H9 (cell line): ENCODE measurements around the gene TBC1D10B. TPM values are rescaled to one million over a fixed set of nuclear protein-coding genes. Genes with fewer than 3 reads are reported as not detected.
A peak's percentile ranks its signal among the peaks of the same experiment; 100 is the strongest.

Experiments used
- DNase-seq: peaks from one replicate; pipeline ENCODE4 v3.0.0-alpha.2; 2017
- H2AFZ ChIP-seq: one replicate; pipeline ENCODE4 v1.6.1; 2013; ENCODE audit warnings: mild to moderate bottlenecking, low read length, control low read depth, moderate library complexity
- H2AK5ac ChIP-seq: 2 replicates; pipeline ENCODE4 v1.6.1; 2013; ENCODE audit warnings: low read length, control low read depth, mixed read lengths; ENCODE audit not compliant: insufficient read length
- H2BK120ac ChIP-seq: one replicate; pipeline ENCODE4 v1.6.1; 2013; ENCODE audit warnings: low read depth, mild to moderate bottlenecking, low read length, control low read depth, inconsistent platforms; ENCODE audit not compliant: poor library complexity, severe bottlenecking
- H2BK12ac ChIP-seq: 2 replicates; pipeline ENCODE4 v1.6.1; 2013; ENCODE audit warnings: low read length, control low read depth, mixed read lengths, low read depth; ENCODE audit not compliant: insufficient read length
- H2BK15ac ChIP-seq: 2 replicates; pipeline ENCODE4 v1.6.1; 2013; ENCODE audit warnings: low read depth, low read length, control low read depth
- H2BK20ac ChIP-seq: one replicate; pipeline ENCODE4 v1.6.1; 2013; ENCODE audit warnings: low read depth, mild to moderate bottlenecking, low read length, control low read depth, inconsistent platforms; ENCODE audit not compliant: poor library complexity, severe bottlenecking
- H2BK5ac ChIP-seq: 2 replicates; pipeline ENCODE4 v1.6.1; 2013; ENCODE audit warnings: low read length, control low read depth, mixed read lengths; ENCODE audit not compliant: insufficient read length
- H3K14ac ChIP-seq: 2 replicates; pipeline ENCODE4 v1.6.1; 2013; ENCODE audit warnings: low read length, control low read depth; ENCODE audit not compliant: insufficient read depth
- H3K18ac ChIP-seq: 2 replicates; pipeline ENCODE4 v1.6.1; 2013; ENCODE audit warnings: low read depth, mild to moderate bottlenecking, mixed read lengths, low read length, control low read depth; ENCODE audit not compliant: insufficient read length
- H3K23ac ChIP-seq: 2 replicates; pipeline ENCODE4 v1.6.1; 2013; ENCODE audit warnings: low read length, control low read depth, mixed read lengths, low read depth; ENCODE audit not compliant: insufficient read length
- H3K23me2 ChIP-seq: 2 replicates; pipeline ENCODE4 v1.6.1; 2013; ENCODE audit warnings: low read depth, mild to moderate bottlenecking, mixed read lengths, low read length, control low read depth; ENCODE audit not compliant: insufficient read length, poor library complexity, severe bottlenecking
- H3K27ac ChIP-seq: 2 replicates; pipeline ENCODE4 v1.5.1; 2013; ENCODE audit warnings: low read length, control low read depth, mixed read lengths, low read depth; ENCODE audit not compliant: insufficient read length
- H3K27me3 ChIP-seq: 2 replicates; pipeline ENCODE4 v1.6.1; 2013; ENCODE audit warnings: low read length, control low read depth, inconsistent platforms; ENCODE audit not compliant: insufficient read depth
- H3K4ac ChIP-seq: 2 replicates; pipeline ENCODE4 v1.6.1; 2013; ENCODE audit warnings: low read depth, mild to moderate bottlenecking, control low read depth, inconsistent platforms, low read length, moderate library complexity
- H3K4me1 ChIP-seq: 2 replicates; pipeline ENCODE4 v1.6.1; 2013; ENCODE audit warnings: low read length, control low read depth, inconsistent platforms; ENCODE audit not compliant: insufficient read depth
- H3K4me2 ChIP-seq: 2 replicates; pipeline ENCODE4 v1.6.1; 2013; ENCODE audit warnings: low read length, control low read depth, mixed read lengths; ENCODE audit not compliant: insufficient read length, insufficient read depth
- H3K56ac ChIP-seq: 2 replicates; pipeline ENCODE4 v1.6.1; 2013; ENCODE audit warnings: low read depth, mild to moderate bottlenecking, mixed read lengths, low read length, control low read depth; ENCODE audit not compliant: insufficient read length
- H3K79me1 ChIP-seq: 2 replicates; pipeline ENCODE4 v1.6.1; 2013; ENCODE audit warnings: low read depth, mild to moderate bottlenecking, moderate library complexity, low read length, control low read depth, inconsistent platforms; ENCODE audit not compliant: insufficient read depth, poor library complexity, severe bottlenecking
- H3K79me2 ChIP-seq: 2 replicates; pipeline ENCODE4 v1.6.1; 2013; ENCODE audit warnings: low read length, control low read depth, inconsistent platforms; ENCODE audit not compliant: insufficient read depth
- H3K9ac ChIP-seq: 2 replicates; pipeline ENCODE4 v1.6.1; 2013; ENCODE audit warnings: low read length, control low read depth, mixed read lengths; ENCODE audit not compliant: insufficient read length; ENCODE audit errors: extremely low read depth
- H3K9me3 ChIP-seq: one replicate; pipeline ENCODE4 v1.6.1; 2013; ENCODE audit warnings: low read depth, low read length, inconsistent platforms; ENCODE audit not compliant: control insufficient read depth
- H3T11ph ChIP-seq: one replicate; pipeline ENCODE4 v1.6.1; 2013; ENCODE audit warnings: mild to moderate bottlenecking, low read length, control low read depth, inconsistent platforms
- H4K20me1 ChIP-seq: one replicate; pipeline ENCODE4 v1.6.1; 2013; ENCODE audit not compliant: control insufficient read depth, insufficient read length, insufficient read depth
- H4K5ac ChIP-seq: 2 replicates; pipeline ENCODE4 v1.6.1; 2013; ENCODE audit warnings: low read depth, mild to moderate bottlenecking, mixed read lengths, low read length, control low read depth; ENCODE audit not compliant: insufficient read length
- H4K8ac ChIP-seq: replicated peaks from 2 replicates; pipeline ENCODE4 v1.6.1; 2013; ENCODE audit warnings: low read length, control low read depth, mixed read lengths, low read depth; ENCODE audit not compliant: insufficient read length
- H4K91ac ChIP-seq: 2 replicates; pipeline ENCODE4 v1.6.1; 2013; ENCODE audit warnings: low read depth, mild to moderate bottlenecking, moderate library complexity, mixed read lengths, low read length, control low read depth; ENCODE audit not compliant: insufficient read length
- H3K27ac Mint-ChIP-seq, 3 experiments: 2 replicates in 2 of 3; 3 replicates in 1 of 3; pipeline ENCODE4 v1.8.0; 2020 to 2021; ENCODE audit warnings: mixed read lengths in 3 of 3, mild to moderate bottlenecking in 1 of 3, moderate library complexity in 1 of 3
- H3K27me3 Mint-ChIP-seq: 2 replicates; pipeline ENCODE4 v1.8.0; 2021; ENCODE audit warnings: low read depth, mild to moderate bottlenecking, moderate library complexity, mixed read lengths
- H3K36me3 Mint-ChIP-seq, 3 experiments: 2 replicates in 2 of 3; 3 replicates in 1 of 3; pipeline ENCODE4 v1.8.0; 2020 to 2021; ENCODE audit warnings: low read depth in 3 of 3, mixed read lengths in 3 of 3; ENCODE audit not compliant: insufficient read depth in 1 of 3
- H3K4me1 Mint-ChIP-seq, 2 experiments: 2 replicates each; pipeline ENCODE4 v1.8.0; 2020; ENCODE audit warnings: mixed read lengths in 2 of 2
- H3K4me3 Mint-ChIP-seq, 2 experiments: 2 replicates in 1 of 2; 3 replicates in 1 of 2; pipeline ENCODE4 v1.8.0; 2020 to 2021; ENCODE audit warnings: mild to moderate bottlenecking in 2 of 2, mixed read lengths in 2 of 2, moderate library complexity in 1 of 2
- H3K9me3 Mint-ChIP-seq, 2 experiments: 2 replicates in 1 of 2; 3 replicates in 1 of 2; pipeline ENCODE4 v1.8.0; 2020; ENCODE audit warnings: mild to moderate bottlenecking in 2 of 2, mixed read lengths in 2 of 2, moderate library complexity in 1 of 2
- WGBS: extraction: QIAGEN DNeasy Blood & Tissue Kit; methylation state at CpG from one replicate; pipeline ENCODE4 v1.1.7; 2013; ENCODE audit warnings: missing lambda C conversion rate, low lambda C conversion rate, mixed read lengths; ENCODE audit not compliant: insufficient read length; ENCODE audit errors: extremely low coverage; 5-methylcytosine and 5-hydroxymethylcytosine counted together
- total RNA-seq: library from RNA; stranded (reverse); gene quantifications from 2 replicates; pipeline ENCODE4 v1.2.1, GENCODE V29; 2021
- TF ChIP-seq, protein P1 (sequence below): fragments of 200-600 bp; sonication (generic); conservative IDR thresholded peaks from 3 replicates; pipeline ENCODE4 v1.8.0; 2021; ENCODE audit warnings: antibody characterized with exemption, mild to moderate bottlenecking

Gene TBC1D10B
- total RNA-seq, 1 experiment from 2014 or later: 25.6 TPM

GRCh38 chr16:30399435-30400186 lies 29.3 kb upstream of the TBC1D10B start:
- Histone ChIP-seq H3K18ac (peak overlapping the region; percentile 59), H2AK5ac (no peak overlapping the region), H4K91ac (no peak overlapping the region), H2BK5ac (no peak overlapping the region), H3K79me1 (no peaks in the 10 kb centered on the region), H2BK12ac (no peak overlapping the region), H2BK15ac (no peak overlapping the region), H3K27me3 (no peaks in the 10 kb centered on the region), H3K27ac (peak overlapping the region; percentile 12), H4K5ac (no peak overlapping the region), H3K9ac (peak overlapping the region; percentile 75), H3K23me2 (peaks cover 15% of the 10 kb centered on the region), H2BK120ac (no peak overlapping the region), H3K4ac (no peak overlapping the region; the same call in 1 of the 2 replicates), H3K79me2 (peaks cover 4% of the 10 kb centered on the region; the same call in 1 of the 2 replicates), H2BK20ac (no peak overlapping the region), H4K8ac (no peak overlapping the region), H3K4me1 (no peaks in the 10 kb centered on the region; the same call in 1 of the 2 replicates), H3K4me2 (peak overlapping the region; percentile 47), H3K23ac (no peak overlapping the region), H3K14ac (peak overlapping the region; percentile 42; the same call in 1 of the 2 replicates), H4K20me1 (no peaks in the 10 kb centered on the region), H3K9me3 (no peaks in the 10 kb centered on the region), H2AFZ (no peak overlapping the region), H3T11ph (no peak overlapping the region), H3K56ac (no peak overlapping the region)
- TF ChIP-seq, protein P1, sequence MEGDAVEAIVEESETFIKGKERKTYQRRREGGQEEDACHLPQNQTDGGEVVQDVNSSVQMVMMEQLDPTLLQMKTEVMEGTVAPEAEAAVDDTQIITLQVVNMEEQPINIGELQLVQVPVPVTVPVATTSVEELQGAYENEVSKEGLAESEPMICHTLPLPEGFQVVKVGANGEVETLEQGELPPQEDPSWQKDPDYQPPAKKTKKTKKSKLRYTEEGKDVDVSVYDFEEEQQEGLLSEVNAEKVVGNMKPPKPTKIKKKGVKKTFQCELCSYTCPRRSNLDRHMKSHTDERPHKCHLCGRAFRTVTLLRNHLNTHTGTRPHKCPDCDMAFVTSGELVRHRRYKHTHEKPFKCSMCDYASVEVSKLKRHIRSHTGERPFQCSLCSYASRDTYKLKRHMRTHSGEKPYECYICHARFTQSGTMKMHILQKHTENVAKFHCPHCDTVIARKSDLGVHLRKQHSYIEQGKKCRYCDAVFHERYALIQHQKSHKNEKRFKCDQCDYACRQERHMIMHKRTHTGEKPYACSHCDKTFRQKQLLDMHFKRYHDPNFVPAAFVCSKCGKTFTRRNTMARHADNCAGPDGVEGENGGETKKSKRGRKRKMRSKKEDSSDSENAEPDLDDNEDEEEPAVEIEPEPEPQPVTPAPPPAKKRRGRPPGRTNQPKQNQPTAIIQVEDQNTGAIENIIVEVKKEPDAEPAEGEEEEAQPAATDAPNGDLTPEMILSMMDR: no peak
- peaks cover 2% of the 10 kb centered on the region for H3K27me3 Mint-ChIP-seq
- DNase-seq: peak; percentile 37
- H3K36me3 Mint-ChIP-seq: peaks cover 9 to 33% (median 20%) of the 10 kb centered on the region in 3 experiments; a peak in 6 of 7 replicates
- no peaks in the 10 kb centered on the region; a peak in 1 of 5 replicates for H3K9me3 Mint-ChIP-seq
- peaks cover 27 to 34% of the 10 kb centered on the region in 2 experiments for H3K4me1 Mint-ChIP-seq
- WGBS: no CpG with 5 or more reads among the region's 12 CpGs
- H3K4me3 Mint-ChIP-seq: peak overlapping the region; percentile 67 to 84
- H3K27ac Mint-ChIP-seq: peak overlapping the region; percentile 96 to 98 (median 98)
